Measurements from ENCODE around the gene GRIN2A. TPM values are rescaled to one million over a fixed set of nuclear protein-coding genes. Genes with fewer than 3 reads are reported as not detected.

The GRIN2A gene
- total RNA-seq, 1 donor from 2014 or later = not detected

- Mint-ChIP-seq H3K4me3 (ENCODE audit: unreplicated experiment) (no peak overlapping the region), H3K4me1 (ENCODE audit: low read depth) (no peaks in the 10 kb centered on the region), H3K27me3 (ENCODE audit: low read depth) (no peaks in the 10 kb centered on the region), H3K36me3 (ENCODE audit: low read depth) (no peaks in the 10 kb centered on the region), H3K9me3 (ENCODE audit: low read depth) (no peaks in the 10 kb centered on the region), H3K27ac (ENCODE audit: unreplicated experiment) (no peak overlapping the region)
- DNase-seq (ENCODE audit: low spot score) = no peak
- no peak for TF ChIP-seq CTCF (IDR thresholded peaks at IDR 0.05)
Measured at GRCh38 chr16:10112021-10112420, 70.2 kb downstream of the GRIN2A start.

- Mint-ChIP-seq H3K9me3 (ENCODE audit: low read depth) (no peaks in the 10 kb centered on the region), H3K27me3 (ENCODE audit: low read depth) (no peaks in the 10 kb centered on the region), H3K4me1 (ENCODE audit: low read depth) (no peaks in the 10 kb centered on the region), H3K27ac (ENCODE audit: unreplicated experiment) (no peak overlapping the region), H3K36me3 (ENCODE audit: low read depth) (no peaks in the 10 kb centered on the region), H3K4me3 (ENCODE audit: unreplicated experiment) (no peak overlapping the region)
- TF ChIP-seq CTCF (IDR thresholded peaks at IDR 0.05) = no peak
- no peak for DNase-seq (ENCODE audit: low spot score)
Measured at GRCh38 chr16:10111156-10111761, 71.0 kb downstream of the GRIN2A start.

- Mint-ChIP-seq H3K36me3 (ENCODE audit: low read depth) (no peaks in the 10 kb centered on the region), H3K4me3 (ENCODE audit: unreplicated experiment) (no peak overlapping the region), H3K4me1 (ENCODE audit: low read depth) (no peaks in the 10 kb centered on the region), H3K27ac (ENCODE audit: unreplicated experiment) (no peak overlapping the region), H3K9me3 (ENCODE audit: low read depth) (no peaks in the 10 kb centered on the region), H3K27me3 (ENCODE audit: low read depth) (no peaks in the 10 kb centered on the region)
- DNase-seq (ENCODE audit: low spot score) = no peak
- no peak for TF ChIP-seq CTCF (IDR thresholded peaks at IDR 0.05)
Measured at GRCh38 chr16:10110552-10110951, 71.7 kb downstream of the GRIN2A start.

- H3K4me3 Mint-ChIP-seq (ENCODE audit: unreplicated experiment) = no peak overlapping the region
- H3K36me3 Mint-ChIP-seq (ENCODE audit: low read depth) = no peaks in the 10 kb centered on the region
- H3K4me1 Mint-ChIP-seq (ENCODE audit: low read depth) = no peaks in the 10 kb centered on the region
- H3K27ac Mint-ChIP-seq (ENCODE audit: unreplicated experiment) = no peak overlapping the region
- no peak for TF ChIP-seq CTCF (IDR thresholded peaks at IDR 0.05)
- no peaks in the 10 kb centered on the region for H3K27me3 Mint-ChIP-seq (ENCODE audit: low read depth)
- DNase-seq (ENCODE audit: low spot score) = no peak
- H3K9me3 Mint-ChIP-seq (ENCODE audit: low read depth) = peaks cover 4% of the 10 kb centered on the region
Measured at GRCh38 chr16:10107081-10107480, 75.1 kb downstream of the GRIN2A start.

- H3K27ac Mint-ChIP-seq (ENCODE audit: unreplicated experiment) = no peak overlapping the region
- DNase-seq (ENCODE audit: low spot score) = no peak
- no peaks in the 10 kb centered on the region for H3K36me3 Mint-ChIP-seq (ENCODE audit: low read depth)
- peaks cover 21% of the 10 kb centered on the region for H3K9me3 Mint-ChIP-seq (ENCODE audit: low read depth)
- no peaks in the 10 kb centered on the region for H3K4me1 Mint-ChIP-seq (ENCODE audit: low read depth)
- no peak for TF ChIP-seq CTCF (IDR thresholded peaks at IDR 0.05)
- no peak overlapping the region for H3K4me3 Mint-ChIP-seq (ENCODE audit: unreplicated experiment)
- no peaks in the 10 kb centered on the region for H3K27me3 Mint-ChIP-seq (ENCODE audit: low read depth)
Measured at GRCh38 chr16:10103700-10104099, 78.5 kb downstream of the GRIN2A start.

All from chondrocyte (in vitro differentiated cells).